WTC11 (cell line): Measurements from ENCODE around the gene KCNH8. TPM values are rescaled to one million over a fixed set of nuclear protein-coding genes. Genes with fewer than 3 reads are reported as not detected.

Experiments
- ATAC-seq: fragments of 200-7000 bp; cut with Tn5 transposase; 2 replicates; pipeline ENCODE4 v1.10.0; 2021; ENCODE audit warnings: mild to moderate bottlenecking, moderate library complexity
- CTCF ChIA-PET: fragments of 300-600 bp; sonication (Branson Sonifier 250); formaldehyde crosslinking; loops from one replicate; lab custom pipeline; 2021; ENCODE audit warnings: antibody characterized with exemption; lab: Charles Lee
- POLR2A ChIA-PET: fragments of 350-600 bp; sonication (Branson Sonifier 250); formaldehyde crosslinking; loops from one replicate; lab custom pipeline; 2021; ENCODE audit warnings: antibody characterized with exemption; lab: Charles Lee
- DNase-seq: peaks from one replicate; pipeline ENCODE4 v3.0.0; 2021; ENCODE audit warnings: low spot score
- H3K27ac Mint-ChIP-seq: 2 replicates; pipeline ENCODE4 v1.8.0; 2021; ENCODE audit warnings: mixed read lengths
- H3K27me3 Mint-ChIP-seq: 2 replicates; pipeline ENCODE4 v1.8.0; 2021; ENCODE audit warnings: low read depth, mild to moderate bottlenecking, moderate library complexity, mixed read lengths
- H3K36me3 Mint-ChIP-seq: 2 replicates; pipeline ENCODE4 v1.8.0; 2021; ENCODE audit warnings: mixed read lengths
- H3K4me1 Mint-ChIP-seq: 2 replicates; pipeline ENCODE4 v1.8.0; 2022; ENCODE audit warnings: mixed read lengths
- H3K4me3 Mint-ChIP-seq: 2 replicates; pipeline ENCODE4 v1.8.0; 2021; ENCODE audit warnings: mild to moderate bottlenecking, moderate library complexity, mixed read lengths
- H3K9me3 Mint-ChIP-seq: 2 replicates; pipeline ENCODE4 v1.8.0; 2021; ENCODE audit warnings: mixed read lengths
- AFF4 ChIP-seq: sonication (generic); formaldehyde crosslinking; IDR thresholded peaks from 2 replicates; pipeline ENCODE4 v1.8.1; 2023; ENCODE audit warnings: mild to moderate bottlenecking, missing genetic modification reagents, borderline replicate concordance
- ARID4B ChIP-seq: sonication (generic); formaldehyde crosslinking; IDR thresholded peaks from 2 replicates; pipeline ENCODE4 v1.8.0; 2023; ENCODE audit warnings: missing genetic modification reagents, mild to moderate bottlenecking, borderline replicate concordance
- CTCF ChIP-seq: fragments of 200-600 bp; IDR thresholded peaks from 2 replicates; pipeline ENCODE4 v1.8.0; 2022; ENCODE audit warnings: antibody characterized with exemption
- GABPB1 ChIP-seq: sonication (generic); formaldehyde crosslinking; IDR thresholded peaks from 2 replicates; pipeline ENCODE4 v1.8.1; 2023; ENCODE audit warnings: mild to moderate bottlenecking, missing genetic modification reagents
- NFYB ChIP-seq: sonication (generic); formaldehyde crosslinking; conservative IDR thresholded peaks from 2 replicates; pipeline ENCODE4 v1.8.0; 2022; ENCODE audit warnings: low read depth, missing genetic modification reagents
- NR2C2 ChIP-seq: sonication (generic); formaldehyde crosslinking; IDR thresholded peaks from 2 replicates; pipeline ENCODE4 v1.8.0; 2022; ENCODE audit warnings: mild to moderate bottlenecking, missing genetic modification reagents
- STAT6 ChIP-seq: sonication (generic); formaldehyde crosslinking; conservative IDR thresholded peaks from 2 replicates; pipeline ENCODE4 v1.8.1; 2023; ENCODE audit warnings: mild to moderate bottlenecking, low read depth, missing genetic modification reagents, moderate library complexity
- ZNF281 ChIP-seq: sonication (generic); formaldehyde crosslinking; IDR thresholded peaks from 2 replicates; pipeline ENCODE4 v1.8.0; 2023; ENCODE audit warnings: mild to moderate bottlenecking, missing genetic modification reagents
- ZNF425 ChIP-seq: fragments of 250-450 bp; sonication (Bioruptor Pico); conservative IDR thresholded peaks from 2 replicates; pipeline ENCODE4 v1.9.0; 2021; ENCODE audit warnings: mild to moderate bottlenecking
- ZNF532 ChIP-seq: fragments of 250-450 bp; sonication (Bioruptor Pico); IDR thresholded peaks from 2 replicates; pipeline ENCODE4 v1.9.0; 2021; ENCODE audit warnings: mild to moderate bottlenecking, borderline replicate concordance
- total RNA-seq: library from RNA; stranded (reverse); gene quantifications from 3 replicates; pipeline ENCODE4 v1.2.3, GENCODE V29; 2021

Gene KCNH8
- total RNA-seq, 1 experiment from 2014 or later: 2.8 TPM

- H3K36me3 Mint-ChIP-seq: no peaks in the 10 kb centered on the region
- no peak overlapping the region for H3K4me3 Mint-ChIP-seq
- no peak for ATAC-seq
- no peak for TF ChIP-seq NR2C2
- no peak for TF ChIP-seq STAT6 (CRISPR knock-in tag)
- TF ChIP-seq ZNF281 (CRISPR knock-in tag): no peak
- TF ChIP-seq ARID4B (CRISPR knock-in tag): no peak
- no peak for TF ChIP-seq ZNF425 (CRISPR knock-in tag)
- TF ChIP-seq, all 79 proteins: peak for 0
- no peak overlapping the region for H3K27ac Mint-ChIP-seq
- peaks cover 5% of the 10 kb centered on the region; the same call in 1 of the 2 replicates for H3K4me1 Mint-ChIP-seq
- H3K9me3 Mint-ChIP-seq: no peaks in the 10 kb centered on the region
- no peaks in the 10 kb centered on the region for H3K27me3 Mint-ChIP-seq
- POLR2A ChIA-PET: no interaction called here
- no peak for DNase-seq
- CTCF ChIA-PET: no interaction called here
Measured at GRCh38 chr3:19446138-19446537, 297.8 kb downstream of the KCNH8 start.

GRCh38 chr3:19446687-19447086 lies 298.4 kb downstream of the KCNH8 start:
- H3K27ac Mint-ChIP-seq: no peak overlapping the region
- CTCF ChIA-PET: no interaction called here
- no peak for TF ChIP-seq AFF4 (CRISPR knock-in tag)
- no peak for TF ChIP-seq ZNF532 (CRISPR knock-in tag)
- no peak for TF ChIP-seq NFYB
- no peak for TF ChIP-seq CTCF
- no peak for TF ChIP-seq GABPB1 (CRISPR knock-in tag)

More at GRCh38 chr3:19446687-19447086, 298.4 kb downstream of the KCNH8 start:
- no peaks in the 10 kb centered on the region for H3K9me3 Mint-ChIP-seq
- POLR2A ChIA-PET: no interaction called here
- H3K4me3 Mint-ChIP-seq: no peak overlapping the region
- peaks cover 5% of the 10 kb centered on the region; the same call in 1 of the 2 replicates for H3K4me1 Mint-ChIP-seq
- DNase-seq (no peak), ATAC-seq (no peak)
- no peaks in the 10 kb centered on the region for H3K36me3 Mint-ChIP-seq
- H3K27me3 Mint-ChIP-seq: no peaks in the 10 kb centered on the region
